ENCODE measurements around the gene SMYD3.

DNA sequence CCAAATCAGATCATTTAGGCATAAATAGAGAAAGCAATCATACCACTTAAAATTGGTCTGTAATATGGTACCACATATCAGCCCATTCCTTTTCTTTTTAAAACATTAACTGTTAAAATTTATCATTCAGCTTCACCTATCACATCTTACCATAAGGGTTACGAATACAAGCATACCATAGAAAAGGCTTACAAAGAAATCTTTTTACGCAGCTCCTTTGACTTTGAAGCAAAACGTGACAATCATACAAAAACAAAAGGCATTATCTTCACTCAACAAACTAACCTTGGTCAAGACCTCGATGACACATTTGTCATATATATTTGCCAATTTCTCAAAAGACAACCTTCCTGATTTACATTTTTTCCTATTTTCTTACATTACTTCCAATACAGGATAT lies 169.0 kb downstream of the SMYD3 start:
- TF ChIP-seq, protein P1, sequence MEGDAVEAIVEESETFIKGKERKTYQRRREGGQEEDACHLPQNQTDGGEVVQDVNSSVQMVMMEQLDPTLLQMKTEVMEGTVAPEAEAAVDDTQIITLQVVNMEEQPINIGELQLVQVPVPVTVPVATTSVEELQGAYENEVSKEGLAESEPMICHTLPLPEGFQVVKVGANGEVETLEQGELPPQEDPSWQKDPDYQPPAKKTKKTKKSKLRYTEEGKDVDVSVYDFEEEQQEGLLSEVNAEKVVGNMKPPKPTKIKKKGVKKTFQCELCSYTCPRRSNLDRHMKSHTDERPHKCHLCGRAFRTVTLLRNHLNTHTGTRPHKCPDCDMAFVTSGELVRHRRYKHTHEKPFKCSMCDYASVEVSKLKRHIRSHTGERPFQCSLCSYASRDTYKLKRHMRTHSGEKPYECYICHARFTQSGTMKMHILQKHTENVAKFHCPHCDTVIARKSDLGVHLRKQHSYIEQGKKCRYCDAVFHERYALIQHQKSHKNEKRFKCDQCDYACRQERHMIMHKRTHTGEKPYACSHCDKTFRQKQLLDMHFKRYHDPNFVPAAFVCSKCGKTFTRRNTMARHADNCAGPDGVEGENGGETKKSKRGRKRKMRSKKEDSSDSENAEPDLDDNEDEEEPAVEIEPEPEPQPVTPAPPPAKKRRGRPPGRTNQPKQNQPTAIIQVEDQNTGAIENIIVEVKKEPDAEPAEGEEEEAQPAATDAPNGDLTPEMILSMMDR (IDR thresholded peaks at IDR 0.05; ENCODE audit: insufficient read depth, low read length), result no peak
- TF ChIP-seq GABPA (IDR thresholded peaks at IDR 0.05; ENCODE audit: low read depth), result no peak
